ENCODE data around the gene LRCH4.

Gene LRCH4

DNA sequence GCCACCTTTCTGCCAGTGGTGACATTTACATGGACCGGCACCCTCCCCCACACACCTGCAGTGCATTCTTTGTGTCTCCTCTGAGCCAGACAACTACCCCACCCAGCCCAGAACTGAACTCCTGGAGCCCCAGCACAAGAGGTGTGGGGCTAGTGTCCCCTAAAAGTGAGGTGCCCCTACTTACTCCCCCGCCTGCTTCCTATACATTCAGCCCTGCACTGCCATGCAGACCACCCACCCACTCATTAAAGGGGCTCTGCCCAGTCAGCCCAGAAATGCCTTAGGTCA lies 14.2 kb downstream of the LRCH4 start:
- no peak for DNase-seq (ENCODE audit: low read depth)
- TF ChIP-seq, protein P1, sequence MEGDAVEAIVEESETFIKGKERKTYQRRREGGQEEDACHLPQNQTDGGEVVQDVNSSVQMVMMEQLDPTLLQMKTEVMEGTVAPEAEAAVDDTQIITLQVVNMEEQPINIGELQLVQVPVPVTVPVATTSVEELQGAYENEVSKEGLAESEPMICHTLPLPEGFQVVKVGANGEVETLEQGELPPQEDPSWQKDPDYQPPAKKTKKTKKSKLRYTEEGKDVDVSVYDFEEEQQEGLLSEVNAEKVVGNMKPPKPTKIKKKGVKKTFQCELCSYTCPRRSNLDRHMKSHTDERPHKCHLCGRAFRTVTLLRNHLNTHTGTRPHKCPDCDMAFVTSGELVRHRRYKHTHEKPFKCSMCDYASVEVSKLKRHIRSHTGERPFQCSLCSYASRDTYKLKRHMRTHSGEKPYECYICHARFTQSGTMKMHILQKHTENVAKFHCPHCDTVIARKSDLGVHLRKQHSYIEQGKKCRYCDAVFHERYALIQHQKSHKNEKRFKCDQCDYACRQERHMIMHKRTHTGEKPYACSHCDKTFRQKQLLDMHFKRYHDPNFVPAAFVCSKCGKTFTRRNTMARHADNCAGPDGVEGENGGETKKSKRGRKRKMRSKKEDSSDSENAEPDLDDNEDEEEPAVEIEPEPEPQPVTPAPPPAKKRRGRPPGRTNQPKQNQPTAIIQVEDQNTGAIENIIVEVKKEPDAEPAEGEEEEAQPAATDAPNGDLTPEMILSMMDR (conservative IDR thresholded peaks at IDR 0.05; ENCODE audit: low read depth, low read length), result no peak
- no peak overlapping the region for H3K4me3 ChIP-seq (ENCODE audit: low read depth, low read length)

DNA sequence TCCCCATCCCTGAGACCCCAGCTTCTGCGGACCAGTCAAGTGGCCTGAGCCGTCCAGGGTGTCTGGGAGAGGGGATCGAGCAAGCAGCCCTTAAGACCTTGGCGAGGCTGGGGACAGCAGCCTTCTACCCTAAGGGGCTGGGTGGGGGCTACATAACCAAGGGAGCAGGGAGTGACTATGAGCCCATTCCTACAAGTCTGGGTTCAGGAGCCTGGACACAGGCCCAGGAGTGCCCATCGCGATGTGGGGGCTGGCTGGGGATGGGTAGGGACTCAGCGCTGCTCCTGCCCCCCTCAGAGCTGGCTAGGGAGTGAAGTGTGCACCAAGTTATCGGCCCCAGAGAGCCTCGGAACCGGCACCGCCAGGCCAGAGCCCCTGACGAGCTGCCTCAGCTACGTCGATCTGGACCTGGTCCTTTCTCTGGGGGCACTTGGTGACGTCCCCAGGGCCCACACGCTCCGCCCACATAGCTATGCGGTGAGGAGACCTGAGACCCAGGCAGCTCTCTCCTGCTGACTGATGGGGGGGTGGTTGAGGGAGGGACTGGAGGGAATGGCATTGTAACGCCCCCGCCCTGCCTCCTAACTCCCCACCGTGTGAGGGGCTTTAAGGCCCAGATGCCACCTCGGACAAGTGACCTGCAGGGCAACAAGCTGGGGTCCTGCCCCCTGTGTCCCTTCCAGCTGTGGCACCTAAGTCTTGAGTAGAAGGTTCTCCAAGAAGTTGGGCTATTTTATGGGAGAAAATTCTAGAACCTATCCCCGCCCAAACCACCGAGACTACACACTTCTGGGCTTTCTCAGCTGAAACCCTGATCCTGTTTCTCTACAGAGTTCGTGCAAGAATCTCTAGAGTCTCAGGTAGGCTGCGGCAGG lies 14.7 kb downstream of the LRCH4 start:
- TF ChIP-seq, protein P1 (conservative IDR thresholded peaks at IDR 0.05; ENCODE audit: low read depth, low read length), result no peak

DNA sequence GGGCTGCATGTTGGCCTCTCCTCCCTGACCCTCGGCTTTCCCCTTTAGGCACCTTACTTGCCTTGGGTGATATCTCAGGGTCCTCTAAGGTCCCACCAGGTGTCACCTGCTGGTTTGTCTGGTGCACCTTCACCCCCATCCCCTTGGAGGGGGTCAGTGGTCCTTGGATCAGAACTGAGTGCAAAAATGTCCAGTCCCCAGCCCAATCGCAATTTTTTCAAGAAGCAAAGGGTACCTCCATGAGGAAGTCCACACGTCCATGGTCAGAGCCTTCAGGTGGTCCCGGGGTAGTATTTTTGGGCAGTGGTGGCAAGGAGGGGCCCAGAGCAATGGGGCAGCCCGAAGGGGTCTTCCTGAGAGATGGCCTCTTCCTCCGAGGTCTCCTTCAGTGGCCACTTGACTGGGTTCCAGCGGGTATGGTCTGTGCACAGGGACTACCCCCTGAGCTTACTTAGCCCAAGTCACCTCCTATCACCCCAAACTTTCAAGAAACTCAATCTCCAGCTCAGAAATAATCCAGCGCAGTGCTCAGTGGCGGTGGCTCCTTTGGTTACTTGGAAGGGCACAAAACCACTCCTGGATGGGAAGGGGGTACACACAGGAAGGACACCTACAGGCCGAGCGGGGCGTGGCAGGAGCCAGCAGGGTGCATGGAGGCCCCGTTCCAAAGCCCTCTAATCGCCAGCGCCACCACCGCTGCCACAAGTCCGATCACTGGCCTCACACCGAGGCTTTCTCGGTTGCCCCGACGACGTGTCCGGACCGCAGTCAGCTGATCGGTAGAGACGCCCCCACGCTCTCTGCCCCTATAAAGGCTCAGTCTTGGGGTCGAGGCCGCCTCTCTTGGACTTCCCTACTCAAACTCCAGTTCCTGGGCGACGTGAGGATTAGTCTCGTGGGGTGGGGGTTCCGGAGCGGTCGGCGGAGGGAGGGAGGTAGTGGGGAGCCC lies 16.8 kb downstream of the LRCH4 start:
- TF ChIP-seq, protein P1 (conservative IDR thresholded peaks at IDR 0.05; ENCODE audit: low read depth, low read length), result peak; percentile 49
- H3K4me3 ChIP-seq (ENCODE audit: low read depth, low read length), result peak overlapping the region; percentile 40
- peak; percentile 49 for DNase-seq (ENCODE audit: low read depth)

More for the DNA sequence above, 14.7 kb downstream of the LRCH4 start:
- DNase-seq (ENCODE audit: low read depth), result peak; percentile 54
- no peak overlapping the region for H3K4me3 ChIP-seq (ENCODE audit: low read depth, low read length)

DNA sequence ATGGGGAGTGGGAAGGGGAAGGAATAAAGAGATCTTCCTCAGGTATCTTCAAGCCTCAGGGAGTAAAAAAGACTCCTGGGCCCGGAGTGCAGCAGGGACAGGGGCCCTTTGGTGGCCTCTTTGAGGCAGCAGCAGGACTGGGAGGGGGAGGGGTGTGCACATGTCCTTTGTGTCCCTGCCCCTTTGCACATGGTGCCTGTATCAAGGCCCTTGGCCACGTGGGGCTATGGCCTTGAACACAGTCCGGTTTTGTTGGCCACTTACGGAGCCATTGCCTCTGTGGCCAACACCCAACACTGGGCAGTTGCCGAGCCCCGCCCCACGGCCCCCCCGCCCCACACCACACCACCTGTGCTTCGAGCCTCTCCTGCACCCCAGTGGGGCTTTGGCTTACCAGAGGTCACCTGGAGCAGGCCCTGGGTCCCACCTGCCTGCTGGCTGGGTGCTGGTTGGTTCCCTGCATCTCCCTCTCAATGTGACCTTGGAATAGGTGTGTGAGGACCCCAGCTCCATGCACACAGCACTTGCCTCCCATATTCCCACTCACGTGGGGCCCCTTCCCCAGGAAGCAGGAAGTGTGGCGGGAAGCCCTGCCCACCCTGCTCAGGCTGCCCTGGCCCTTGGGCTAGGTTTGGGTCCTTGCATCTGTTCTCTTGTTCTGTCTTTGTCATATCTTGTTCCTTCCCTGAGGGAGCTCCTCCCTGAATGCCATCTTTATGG lies 17.6 kb downstream of the LRCH4 start:
- TF ChIP-seq, protein P1 (conservative IDR thresholded peaks at IDR 0.05; ENCODE audit: low read depth, low read length), result no peak
- H3K4me3 ChIP-seq (ENCODE audit: low read depth, low read length), result no peak overlapping the region
- DNase-seq (ENCODE audit: low read depth), result no peak

DNA sequence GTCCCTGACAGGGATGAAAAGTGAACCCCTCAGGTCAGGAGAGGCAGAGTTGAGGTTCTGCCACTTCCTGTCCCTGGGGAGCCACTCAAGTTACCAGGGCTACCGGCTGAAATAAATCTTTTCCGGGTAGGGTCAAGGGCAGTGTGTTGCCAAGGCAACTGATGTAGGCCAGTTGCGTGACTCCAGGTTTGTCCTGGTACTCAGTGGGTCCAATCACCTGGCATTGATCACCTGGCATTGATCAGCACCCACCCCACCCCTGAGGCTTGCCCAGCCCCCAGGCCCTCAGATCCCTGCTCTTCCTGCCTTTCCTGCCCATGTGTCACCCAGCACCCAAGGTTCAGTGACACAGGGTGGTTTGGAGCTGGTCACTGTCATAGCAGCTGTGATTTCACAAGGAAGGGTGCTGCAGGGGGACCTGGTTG lies 18.2 kb downstream of the LRCH4 start:
- TF ChIP-seq, protein P1 (conservative IDR thresholded peaks at IDR 0.05; ENCODE audit: low read depth, low read length), result no peak
- H3K4me3 ChIP-seq (ENCODE audit: low read depth, low read length), result no peak overlapping the region
- peak; percentile 41 for DNase-seq (ENCODE audit: low read depth)

DNA sequence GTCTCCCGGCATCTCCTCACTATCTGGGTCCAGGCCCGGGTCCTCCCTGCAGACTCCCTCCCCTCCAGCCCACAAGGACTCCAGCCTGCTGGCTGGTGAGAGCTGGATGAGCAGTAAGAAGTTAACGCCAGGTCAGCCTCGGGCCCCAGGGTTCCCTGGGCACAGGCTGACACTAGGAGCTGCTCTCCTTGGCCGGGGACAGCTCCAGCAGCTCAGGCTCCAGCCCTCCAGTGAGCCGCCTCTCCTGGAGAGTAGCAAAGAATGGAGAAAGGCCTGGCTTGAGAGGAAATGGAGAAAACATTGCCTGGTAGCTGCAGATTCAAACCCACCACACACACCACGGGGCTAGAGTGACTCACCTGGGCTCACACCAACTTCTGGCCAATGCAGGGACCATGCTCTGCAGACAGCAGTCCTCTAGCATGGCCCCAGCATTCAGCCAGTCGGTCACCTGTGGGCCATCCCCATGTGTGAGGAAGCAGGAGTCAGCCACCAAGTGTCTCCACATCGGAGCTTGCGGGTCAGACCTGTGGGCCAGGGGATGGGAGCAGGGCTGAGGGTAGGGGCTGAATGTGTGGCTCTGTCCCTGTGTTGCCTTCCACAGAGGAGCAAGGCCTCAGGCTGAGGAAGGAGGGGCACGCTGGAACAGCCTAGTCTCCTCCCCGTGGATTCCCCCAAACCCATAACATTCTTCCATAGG lies 18.7 kb downstream of the LRCH4 start:
- TF ChIP-seq, protein P1 (conservative IDR thresholded peaks at IDR 0.05; ENCODE audit: low read depth, low read length), result no peak
- H3K4me3 ChIP-seq (ENCODE audit: low read depth, low read length), result no peak overlapping the region
- peak; percentile 33 for DNase-seq (ENCODE audit: low read depth)

Measured in choroid plexus epithelial cell (primary cell).